Measurements from ENCODE around the gene RIMS3.
"Not testable (repeated sequence)": the region's sequence is repeated elsewhere in the genome, so short reads cannot be mapped to it uniquely, and the experiment has no call there.

Gene RIMS3

GRCh38 chr1:40633523-40633922 is 32.0 kb downstream of the RIMS3 start:
- in situ Hi-C loops (cut with MboI; ENCODE audit: low sequenced_read_pairs) = no loop called here

GRCh38 chr1:40630488-40631223 is 34.8 kb downstream of the RIMS3 start:
- in situ Hi-C loops (cut with MboI; ENCODE audit: low sequenced_read_pairs) = no loop called here

- in situ Hi-C loops (cut with MboI; ENCODE audit: low sequenced_read_pairs) = not testable (repeated sequence)
These were observed 35.9 kb downstream of the RIMS3 start for GRCh38 chr1:40629546-40629945.

- in situ Hi-C loops (cut with MboI; ENCODE audit: low sequenced_read_pairs) = no loop called here
These were observed 36.6 kb downstream of the RIMS3 start for GRCh38 chr1:40628903-40629292.

- in situ Hi-C loops (cut with MboI; ENCODE audit: low sequenced_read_pairs) = no loop called here
These were observed 37.2 kb downstream of the RIMS3 start for GRCh38 chr1:40627987-40628902.

- in situ Hi-C loops (cut with MboI; ENCODE audit: low sequenced_read_pairs) = no loop called here
These were observed 39.1 kb downstream of the RIMS3 start for GRCh38 chr1:40626383-40626770.

- in situ Hi-C loops (cut with MboI; ENCODE audit: low sequenced_read_pairs) = no loop called here
These were observed 39.8 kb downstream of the RIMS3 start for GRCh38 chr1:40625476-40626382.

- in situ Hi-C loops (cut with MboI; ENCODE audit: low sequenced_read_pairs) = no loop called here
These were observed 40.4 kb downstream of the RIMS3 start for GRCh38 chr1:40625076-40625475.

- in situ Hi-C loops (cut with MboI; ENCODE audit: low sequenced_read_pairs) = no loop called here
These were observed 42.4 kb downstream of the RIMS3 start for GRCh38 chr1:40622936-40623629.

- in situ Hi-C loops (cut with MboI; ENCODE audit: low sequenced_read_pairs) = no loop called here
These were observed 43.5 kb downstream of the RIMS3 start for GRCh38 chr1:40621821-40622450.

GRCh38 chr1:40620586-40621210 is 44.8 kb downstream of the RIMS3 start:
- in situ Hi-C loops (cut with MboI; ENCODE audit: low sequenced_read_pairs) = no loop called here

- in situ Hi-C loops (cut with MboI; ENCODE audit: low sequenced_read_pairs) = no loop called here
These were observed 45.3 kb downstream of the RIMS3 start for GRCh38 chr1:40620150-40620549.

- in situ Hi-C loops (cut with MboI; ENCODE audit: low sequenced_read_pairs) = no loop called here
These were observed 47.4 kb downstream of the RIMS3 start for GRCh38 chr1:40618108-40618507.

- in situ Hi-C loops (cut with MboI; ENCODE audit: low sequenced_read_pairs) = no loop called here
These were observed 53.1 kb downstream of the RIMS3 start for GRCh38 chr1:40612345-40612831.

- in situ Hi-C loops (cut with MboI; ENCODE audit: low sequenced_read_pairs) = no loop called here
These were observed 55.3 kb downstream of the RIMS3 start for GRCh38 chr1:40610156-40610555.

GRCh38 chr1:40607921-40608320 is 57.6 kb downstream of the RIMS3 start:
- in situ Hi-C loops (cut with MboI; ENCODE audit: low sequenced_read_pairs) = no loop called here

GRCh38 chr1:40606978-40607377 is 58.5 kb downstream of the RIMS3 start:
- in situ Hi-C loops (cut with MboI; ENCODE audit: low sequenced_read_pairs) = no loop called here

- in situ Hi-C loops (cut with MboI; ENCODE audit: low sequenced_read_pairs) = no loop called here
These were observed 59.3 kb downstream of the RIMS3 start for GRCh38 chr1:40606194-40606593.

GRCh38 chr1:40599926-40600325 is 65.6 kb downstream of the RIMS3 start:
- in situ Hi-C loops (cut with MboI; ENCODE audit: low sequenced_read_pairs) = no loop called here
